Measurements from ENCODE around the gene ZNF22.

- TF ChIP-seq POLR2A (IDR thresholded peaks at IDR 0.05; ENCODE audit: low read depth, low read length) (no peak), CTCF (conservative IDR thresholded peaks at IDR 0.05; ENCODE audit: low read depth, low read length) (no peak), MAFK (IDR thresholded peaks at IDR 0.05; ENCODE audit: low read depth, low read length) (no peak), SMC3 (IDR thresholded peaks at IDR 0.05; ENCODE audit: low read depth, low read length) (no peak), CEBPB (IDR thresholded peaks at IDR 0.05; ENCODE audit: low read depth, low read length) (no peak), RCOR1 (IDR thresholded peaks at IDR 0.05; ENCODE audit: insufficient replicate concordance, low read length) (no peak), USF2 (IDR thresholded peaks at IDR 0.05; ENCODE audit: low read depth, low read length) (no peak), FOS (IDR thresholded peaks at IDR 0.05; ENCODE audit: low read depth, low read length) (no peak), BHLHE40 (IDR thresholded peaks at IDR 0.05; ENCODE audit: low read depth, low read length) (no peak), MXI1 (IDR thresholded peaks at IDR 0.05; ENCODE audit: borderline replicate concordance, low read depth, low read length) (no peak), RAD21 (IDR thresholded peaks at IDR 0.05; ENCODE audit: low read length) (no peak), RFX5 (IDR thresholded peaks at IDR 0.05; ENCODE audit: low read depth, low read length) (no peak), CHD1 (IDR thresholded peaks at IDR 0.05; ENCODE audit: low read depth, low read length) (no peak), ELK1 (IDR thresholded peaks at IDR 0.05; ENCODE audit: borderline replicate concordance, low read depth, low read length) (no peak)
These were observed 16.8 kb upstream of the ZNF22 start for GRCh38 chr10:44983895-44984278.

All from IMR-90 (cell line).